HG02938 (cell line): ENCODE measurements around the gene PDZD2.
"Not testable (repeated sequence)": the region's sequence is repeated elsewhere in the genome, so short reads cannot be mapped to it uniquely, and the experiment has no call there.

Source experiments
- ATAC-seq: cut with Tn5 transposase; IDR thresholded peaks from one replicate; pipeline ENCODE4 v1.9.1; 2021; ENCODE audit warnings: mild to moderate bottlenecking, moderate library complexity; ENCODE audit not compliant: unreplicated experiment

Gene PDZD2

GRCh38 chr5:31688515-31689092, 49.7 kb downstream of the PDZD2 start:
- ATAC-seq, result no peak

DNA sequence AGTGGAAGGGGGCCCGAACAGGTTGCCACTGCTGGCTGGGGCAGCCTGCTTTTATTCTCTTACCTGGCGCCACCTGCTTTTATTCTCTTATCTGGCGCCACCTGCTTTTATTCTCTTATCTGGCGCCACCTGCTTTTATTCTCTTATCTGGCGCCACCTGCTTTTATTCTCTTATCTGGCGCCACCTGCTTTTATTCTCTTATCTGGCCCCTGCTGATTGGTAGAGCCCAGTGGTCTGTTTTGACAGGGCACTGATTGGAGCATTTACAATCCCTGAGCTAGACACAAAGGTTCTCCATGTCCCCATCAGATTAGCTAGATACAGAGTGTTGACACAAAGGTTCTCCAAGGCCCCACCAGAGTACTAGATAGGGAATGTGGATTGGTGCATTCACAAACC, 52.5 kb downstream of the PDZD2 start:
- not testable (repeated sequence) for ATAC-seq

DNA sequence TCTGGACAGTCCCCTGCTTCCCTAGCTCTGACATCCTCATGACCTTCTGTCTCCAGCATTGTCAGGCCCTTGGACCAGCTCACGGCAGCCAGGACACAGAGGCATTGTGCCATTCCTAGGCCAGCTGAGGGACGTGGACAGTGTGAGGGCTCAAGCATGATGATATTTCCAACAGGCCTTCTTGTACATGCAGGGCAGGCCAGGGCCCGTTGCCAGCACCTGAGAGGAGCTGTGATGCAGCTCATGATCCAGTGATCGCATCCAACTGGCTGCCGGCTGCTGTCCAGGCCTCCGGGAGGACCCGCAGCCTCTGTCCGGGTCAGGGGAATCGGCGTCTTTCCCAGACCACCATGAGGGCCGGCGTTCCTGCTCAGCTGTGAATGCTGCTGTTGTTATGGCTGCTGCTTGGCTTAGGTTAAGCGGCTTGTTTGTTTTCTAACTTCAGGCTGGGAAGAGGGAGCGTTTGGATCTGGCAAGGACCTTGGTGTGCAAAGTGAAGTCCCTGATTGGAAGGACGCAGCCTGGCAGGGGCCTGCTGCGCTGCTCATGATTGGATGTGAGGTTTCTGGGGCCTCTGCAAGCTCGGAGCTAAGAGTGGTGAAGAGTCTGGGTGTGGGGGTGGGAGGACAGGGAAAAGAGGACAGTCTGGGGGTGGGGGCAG, 53.8 kb downstream of the PDZD2 start:
- ATAC-seq, result no peak

DNA sequence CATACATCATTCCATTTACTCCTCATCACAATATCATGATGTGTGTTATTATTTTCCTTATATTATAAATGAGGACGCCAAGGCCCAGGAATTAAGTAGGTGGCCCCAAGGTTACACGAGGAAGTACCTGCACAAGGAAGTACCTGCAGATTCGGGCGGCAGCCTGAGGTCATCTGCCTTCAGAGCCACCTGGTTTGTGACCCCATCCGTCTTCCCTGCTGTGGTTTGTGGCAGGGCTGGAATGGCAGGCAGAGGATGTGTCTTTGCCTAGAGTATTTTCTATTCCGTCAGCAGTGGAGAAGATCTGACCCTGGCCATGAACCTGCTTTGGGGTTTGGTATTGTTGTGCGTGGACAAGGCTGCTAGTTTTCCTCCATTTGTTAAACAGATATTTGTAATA, 59.7 kb downstream of the PDZD2 start:
- no peak for ATAC-seq

DNA sequence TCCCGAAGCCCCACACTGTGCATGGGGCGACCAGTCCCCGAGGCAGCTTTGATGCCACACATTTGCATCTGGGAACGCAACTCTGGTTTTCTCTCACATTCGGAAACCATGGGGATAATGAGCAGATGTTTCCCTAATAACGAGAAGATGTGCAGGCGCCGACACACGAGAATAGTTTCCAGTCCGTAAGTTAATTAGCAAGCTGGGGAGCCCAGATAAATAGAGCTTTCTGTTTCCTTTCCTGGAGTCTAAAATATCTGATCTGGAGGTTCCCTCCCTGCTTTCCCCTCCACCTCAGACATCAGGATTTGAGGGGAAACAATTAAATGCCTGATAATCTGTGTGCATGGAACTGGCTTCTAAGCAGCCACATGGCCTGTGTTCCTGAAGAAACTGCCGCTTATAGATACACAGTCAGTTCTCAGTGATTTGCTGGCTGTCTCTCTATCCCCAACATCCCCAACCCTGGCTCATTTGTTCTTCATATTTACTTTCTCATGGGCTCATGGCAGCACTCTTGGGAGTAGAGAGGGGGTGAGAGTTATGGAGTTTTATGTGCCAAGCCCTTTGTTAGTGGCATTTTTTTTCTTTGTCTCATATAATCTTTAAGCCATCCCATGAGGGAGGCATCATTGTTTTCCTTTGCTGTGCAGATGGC, 62.8 kb downstream of the PDZD2 start:
- ATAC-seq, result no peak

- ATAC-seq, result no peak
Measured at GRCh38 chr5:31702712-31703111, 63.8 kb downstream of the PDZD2 start.

DNA sequence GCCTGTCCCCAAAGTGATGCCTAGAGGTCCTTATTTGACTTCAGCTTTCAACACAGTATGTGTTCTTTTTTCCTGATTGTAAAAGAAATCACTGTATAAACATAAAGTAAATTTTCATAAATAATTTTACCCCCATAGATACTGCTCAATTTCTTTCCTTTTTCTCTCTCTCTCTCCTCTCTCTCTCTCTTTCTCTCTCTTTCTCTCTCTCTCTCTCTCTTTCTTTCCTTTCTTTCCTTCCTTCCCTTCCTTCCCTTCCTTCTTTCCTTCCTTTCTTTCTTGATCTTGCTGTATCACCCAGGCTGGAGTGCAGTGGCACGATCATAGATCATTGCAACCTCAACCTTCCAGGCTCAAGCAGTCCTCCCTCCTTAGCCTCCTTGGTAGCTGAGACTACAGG, 64.8 kb downstream of the PDZD2 start:
- no peak for ATAC-seq

- ATAC-seq, result no peak
Measured at GRCh38 chr5:31706186-31706585, 67.3 kb downstream of the PDZD2 start.

DNA sequence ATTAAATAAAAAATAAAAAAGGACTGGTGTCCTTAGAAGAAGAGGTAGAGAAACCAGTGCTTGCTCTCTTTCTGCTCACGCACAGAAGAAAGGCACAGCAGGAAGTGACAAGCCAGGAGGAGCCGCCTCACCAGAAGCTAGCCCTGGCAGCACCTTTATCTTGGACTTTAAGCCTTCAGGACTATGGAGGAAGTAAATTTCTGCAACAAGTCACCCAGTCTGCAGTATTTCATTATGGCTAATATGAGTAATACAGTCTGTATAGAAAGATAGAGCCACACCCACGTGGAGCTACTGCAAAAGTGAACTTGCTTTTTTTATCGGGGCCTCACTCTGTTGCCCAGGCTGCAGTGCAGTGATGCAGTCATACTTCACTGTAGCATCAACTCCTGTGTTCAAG, 68.4 kb downstream of the PDZD2 start:
- no peak for ATAC-seq

DNA sequence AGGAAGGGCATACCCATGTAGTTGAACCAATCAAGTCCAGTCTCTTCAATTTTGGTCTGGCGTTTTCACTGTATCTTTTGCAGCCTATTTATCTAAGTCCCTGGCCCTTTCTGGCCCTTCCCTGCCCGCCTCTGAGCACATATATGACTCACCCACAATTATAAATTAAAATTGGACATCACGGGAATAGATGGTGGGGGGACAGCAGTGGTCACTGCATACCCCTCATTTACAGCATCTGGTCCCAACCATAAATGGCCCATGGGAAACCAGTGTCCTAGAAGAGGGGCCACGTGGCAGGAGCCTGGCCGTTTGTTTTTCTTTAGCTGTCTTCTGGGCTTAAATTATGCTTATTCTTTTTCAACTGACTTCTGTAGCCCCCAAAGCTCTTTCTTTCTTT, 69.2 kb downstream of the PDZD2 start:
- no peak for ATAC-seq

GRCh38 chr5:31711363-31711762, 72.4 kb downstream of the PDZD2 start:
- ATAC-seq, result no peak

GRCh38 chr5:31711935-31712592, 73.1 kb downstream of the PDZD2 start:
- ATAC-seq, result no peak

DNA sequence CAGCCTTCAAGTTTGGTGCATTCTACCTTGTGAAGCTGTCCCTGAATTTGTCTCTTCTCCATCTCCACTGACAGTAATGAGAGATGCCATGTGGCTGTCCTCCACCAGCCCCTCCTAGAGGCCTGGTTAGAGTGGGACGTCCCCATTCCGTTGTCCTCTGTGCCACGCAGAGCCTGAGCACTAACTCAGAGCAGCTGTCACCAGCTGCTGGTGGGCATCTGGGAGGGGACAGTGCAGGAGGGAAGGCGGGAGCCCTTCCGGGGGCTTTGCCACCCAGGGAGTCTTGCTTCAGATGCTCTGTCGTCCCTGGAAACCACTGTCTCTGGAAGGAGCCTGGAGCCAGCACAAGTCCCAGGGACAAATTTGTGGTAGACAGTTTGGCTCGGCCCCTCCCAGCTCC, 78.6 kb downstream of the PDZD2 start:
- ATAC-seq, result no peak

DNA sequence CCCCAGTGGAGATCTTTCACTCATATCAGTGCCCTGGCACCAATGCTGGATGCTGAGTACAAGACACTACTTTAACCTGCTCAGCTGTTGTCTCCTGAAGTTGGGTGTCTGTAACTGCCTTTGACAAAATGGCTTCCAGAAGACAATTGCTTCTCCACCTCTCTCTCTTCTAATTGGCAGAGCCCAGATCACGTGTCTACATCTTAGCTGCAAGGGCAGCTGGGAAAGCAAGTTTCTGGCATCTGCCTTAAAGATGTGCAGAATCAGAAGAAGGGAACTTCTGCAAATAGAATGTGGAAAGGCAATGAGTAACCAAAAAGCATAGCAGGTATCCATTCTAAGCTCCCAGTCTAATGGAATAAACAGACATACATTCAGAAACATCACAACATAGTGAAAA, 81.1 kb downstream of the PDZD2 start:
- no peak for ATAC-seq

GRCh38 chr5:31720811-31721345, 81.9 kb downstream of the PDZD2 start:
- ATAC-seq, result no peak

DNA sequence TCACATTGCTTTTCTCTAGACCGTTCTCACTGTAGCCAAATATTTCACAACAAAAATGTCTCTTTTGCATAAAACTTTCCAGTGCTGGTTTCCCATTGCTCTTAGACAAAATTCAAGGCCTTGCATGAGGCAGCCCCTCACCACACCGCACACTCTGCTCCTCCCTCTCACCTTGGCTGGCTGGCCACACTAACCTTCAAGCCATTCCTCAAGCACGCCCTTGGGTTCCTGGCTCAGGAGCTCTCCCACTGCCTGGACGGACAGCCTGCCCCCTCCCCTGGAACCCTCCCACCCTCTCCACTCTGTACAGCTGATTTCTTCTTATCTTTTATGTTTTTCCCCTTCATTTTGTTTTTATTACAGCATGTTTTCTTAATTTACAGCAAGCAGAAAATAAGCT, 83.2 kb downstream of the PDZD2 start:
- ATAC-seq, result no peak

DNA sequence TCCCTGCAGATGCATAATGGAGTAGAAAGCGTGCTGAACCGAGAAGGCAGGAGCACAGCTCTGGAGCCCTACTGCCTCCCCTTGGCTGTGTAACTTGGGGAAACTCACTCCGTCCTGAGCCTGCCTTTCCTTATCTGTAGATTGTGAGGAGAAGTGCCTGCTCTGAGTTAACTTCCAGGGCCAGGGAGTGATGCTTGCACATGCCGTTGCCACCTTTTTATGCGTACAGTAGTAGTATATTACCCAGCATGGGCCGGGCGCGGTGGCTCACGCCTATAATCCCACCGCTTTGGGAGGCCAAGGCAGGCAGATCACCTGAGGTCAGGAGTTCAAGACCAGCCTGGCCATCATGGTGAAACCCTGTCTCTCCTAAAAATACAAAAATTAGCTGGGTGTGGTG, 87.1 kb downstream of the PDZD2 start:
- no peak for ATAC-seq

DNA sequence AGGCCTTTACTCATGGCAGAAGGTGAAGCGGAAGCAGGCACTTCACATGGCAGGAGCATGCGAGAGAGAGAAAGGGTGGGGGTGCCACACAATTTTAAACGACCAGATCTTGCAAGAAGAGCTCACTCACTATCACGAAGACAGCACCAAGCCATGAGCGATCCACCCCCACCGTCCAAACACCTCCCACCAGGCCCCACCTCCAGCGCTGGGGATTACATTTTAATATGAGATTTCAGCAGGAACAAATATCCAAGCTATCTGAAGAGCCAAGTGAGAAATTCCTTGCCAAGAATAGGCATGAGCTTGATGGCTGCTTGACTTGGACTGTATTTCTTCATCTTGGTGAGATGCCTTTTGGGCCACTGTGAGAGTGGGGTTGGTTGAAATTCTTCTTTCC, 88.0 kb downstream of the PDZD2 start:
- no peak for ATAC-seq

DNA sequence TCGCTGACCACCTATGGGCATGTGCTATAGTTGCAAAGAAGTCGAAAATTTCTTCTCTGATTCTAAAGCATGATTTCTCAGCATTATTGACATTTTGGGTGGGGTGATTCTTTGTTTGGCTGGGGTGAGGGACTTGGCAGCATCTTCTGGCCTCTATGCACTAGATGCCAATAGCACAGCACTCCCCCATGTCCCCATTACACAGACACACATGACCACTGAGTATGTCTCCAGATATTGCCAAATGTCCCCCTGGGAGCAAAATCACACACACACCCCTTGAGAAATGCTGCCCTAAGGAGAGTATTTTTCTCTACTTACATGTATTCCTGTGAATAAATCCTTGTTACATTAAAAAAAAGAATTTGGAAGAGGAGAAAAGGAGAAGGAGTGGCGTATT, 89.1 kb downstream of the PDZD2 start:
- no peak for ATAC-seq

DNA sequence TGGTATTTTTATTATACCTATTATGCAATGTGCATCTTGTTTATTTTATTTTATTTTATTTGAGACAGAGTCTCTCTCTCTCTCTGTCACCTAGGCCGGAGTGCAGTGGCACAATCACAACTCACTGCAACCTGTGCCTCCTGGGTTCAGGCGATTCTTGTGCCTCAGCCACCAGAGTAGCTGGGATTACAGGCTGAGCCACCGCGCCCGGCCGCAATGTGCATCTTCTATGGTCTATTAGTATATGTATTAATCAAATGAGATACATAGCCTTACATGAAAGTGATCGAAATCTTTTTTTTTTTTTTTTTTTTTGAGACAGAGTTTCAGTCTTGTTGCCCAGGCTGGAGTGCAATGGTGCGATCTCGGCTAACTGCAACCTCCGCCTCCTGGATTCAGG, 89.9 kb downstream of the PDZD2 start:
- ATAC-seq, result not testable (repeated sequence)

GRCh38 chr5:31730139-31730538, 91.2 kb downstream of the PDZD2 start:
- no peak for ATAC-seq

DNA sequence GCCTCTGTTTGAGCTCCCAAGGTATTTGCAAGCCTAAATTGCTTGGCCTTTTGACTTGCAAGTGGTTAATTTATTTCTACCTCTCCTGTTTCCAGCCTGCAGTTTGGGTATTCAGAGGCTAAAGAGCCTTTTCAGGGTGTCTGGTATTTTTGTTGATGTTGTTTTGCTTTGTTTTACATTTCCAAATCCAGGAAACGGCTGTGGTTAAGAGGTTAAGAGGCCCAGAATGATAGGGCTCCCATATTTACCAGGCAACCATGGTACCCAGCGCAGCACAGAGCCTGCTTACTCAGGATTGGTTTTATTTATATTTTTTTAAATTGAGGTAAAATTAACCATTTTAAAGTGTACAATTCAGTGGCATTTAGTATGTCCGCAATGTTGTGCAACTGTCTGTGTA, 92.1 kb downstream of the PDZD2 start:
- ATAC-seq, result no peak
